HepG2 (cell line): ENCODE measurements around the gene TPRN. TPM values are rescaled to one million over a fixed set of nuclear protein-coding genes. Genes with fewer than 3 reads are reported as not detected.

Experiments used
- ARHGAP35 ChIP-seq: sonication (generic); formaldehyde crosslinking; IDR thresholded peaks from 2 replicates; pipeline ENCODE4 v1.9.0; 2022; ENCODE audit warnings: mild to moderate bottlenecking, inconsistent platforms, moderate library complexity, missing genetic modification reagents, borderline replicate concordance
- ESRRA ChIP-seq: sonication (generic); formaldehyde crosslinking; IDR thresholded peaks from 2 replicates; pipeline ENCODE4 v1.5.1; 2020; ENCODE audit warnings: mild to moderate bottlenecking, low read depth, missing genetic modification reagents
- HHEX ChIP-seq: IDR thresholded peaks from 2 replicates; pipeline ENCODE4 v1.6.1; 2016; ENCODE audit warnings: control low read depth
- HMG20A ChIP-seq: IDR thresholded peaks from 2 replicates; pipeline ENCODE4 v1.6.1; 2016; ENCODE audit warnings: borderline replicate concordance
- HNRNPL ChIP-seq: fragments of 200-400 bp; formaldehyde crosslinking; IDR thresholded peaks from 2 replicates; pipeline ENCODE4 v1.6.1; 2017; ENCODE audit warnings: mild to moderate bottlenecking, low read depth, low read length
- JUN ChIP-seq: sonication (generic); formaldehyde crosslinking; IDR thresholded peaks from 2 replicates; pipeline ENCODE4 v1.4.0; 2020; ENCODE audit warnings: mild to moderate bottlenecking, missing genetic modification reagents
- KLF11 ChIP-seq: IDR thresholded peaks from 2 replicates; pipeline ENCODE4 v1.6.1; 2016; ENCODE audit warnings: missing compliant biosample characterization
- KMT2B ChIP-seq: IDR thresholded peaks from 2 replicates; pipeline ENCODE4 v1.6.1; 2016; ENCODE audit warnings: missing genetic modification reagents, missing compliant biosample characterization
- MAFK ChIP-seq, 2 experiments: IDR thresholded peaks in 1 of 2; conservative IDR thresholded peaks in 1 of 2; 2 replicates each; pipeline ENCODE4 v1.6.1; 2011; ENCODE audit warnings: improper control_type of control experiment in 2 of 2, low read length in 2 of 2
- PHF20 ChIP-seq: sonication (generic); formaldehyde crosslinking; IDR thresholded peaks from 2 replicates; pipeline ENCODE4 v1.5.0; 2020; ENCODE audit warnings: mild to moderate bottlenecking, missing genetic modification reagents
- PRMT3 ChIP-seq: sonication (generic); formaldehyde crosslinking; IDR thresholded peaks from 2 replicates; pipeline ENCODE4 v1.8.1; 2022; ENCODE audit warnings: low read depth, mild to moderate bottlenecking, moderate library complexity, missing genetic modification reagents, borderline replicate concordance
- SMAD9 ChIP-seq: sonication (generic); formaldehyde crosslinking; IDR thresholded peaks from 2 replicates; pipeline ENCODE4 v1.5.1; 2020; ENCODE audit warnings: mild to moderate bottlenecking, missing genetic modification reagents
- SNAI1 ChIP-seq: sonication (generic); formaldehyde crosslinking; IDR thresholded peaks from 2 replicates; pipeline ENCODE4 v1.5.0; 2020; ENCODE audit warnings: mild to moderate bottlenecking, missing genetic modification reagents, borderline replicate concordance
- TEAD2 ChIP-seq: sonication (generic); formaldehyde crosslinking; IDR thresholded peaks from 2 replicates; pipeline ENCODE4 v1.9.0; 2021; ENCODE audit warnings: missing genetic modification reagents
- ZFP36L2 ChIP-seq: sonication (generic); formaldehyde crosslinking; IDR thresholded peaks from 2 replicates; pipeline ENCODE4 v1.4.0; 2020; ENCODE audit warnings: missing genetic modification reagents
- ZMAT3 ChIP-seq: sonication (generic); formaldehyde crosslinking; conservative IDR thresholded peaks from 2 replicates; pipeline ENCODE4 v1.7.0; 2021; ENCODE audit warnings: missing genetic modification reagents
- ZMYM2 ChIP-seq: sonication (generic); formaldehyde crosslinking; IDR thresholded peaks from 2 replicates; pipeline ENCODE4 v1.8.0; 2022; ENCODE audit warnings: mild to moderate bottlenecking, missing genetic modification reagents
- ZNF430 ChIP-seq: sonication (generic); formaldehyde crosslinking; IDR thresholded peaks from 2 replicates; pipeline ENCODE4 v1.9.0; 2021; ENCODE audit warnings: mild to moderate bottlenecking, missing genetic modification reagents
- ZNF546 ChIP-seq: sonication (generic); formaldehyde crosslinking; conservative IDR thresholded peaks from 2 replicates; pipeline ENCODE4 v1.8.1; 2023; ENCODE audit warnings: mild to moderate bottlenecking, missing genetic modification reagents
- ZNF615 ChIP-seq: sonication (generic); formaldehyde crosslinking; IDR thresholded peaks from 2 replicates; pipeline ENCODE4 v1.5.0; 2020; ENCODE audit warnings: mild to moderate bottlenecking, missing genetic modification reagents, borderline replicate concordance
- polyA plus RNA-seq, 8 experiments: library from polyadenylated mRNA; depleted of rRNA in 3 of 8; stranded (reverse) in 7 of 8; unstranded in 1 of 8; fragments of >200 nt; fragmentation: Illumina TruSeq in 4 of 8; extraction: Trizol in 4 of 8; gene quantifications; 2 replicates each; pipeline versions ENCODE4 v1.2.1 to v1.2.3, GENCODE V29; 2011 to 2016; ENCODE audit warnings: low read depth in 4 of 8, missing spikeins in 1 of 8, mixed read lengths in 1 of 8; ENCODE audit not compliant: insufficient read depth in 1 of 8
- total RNA-seq, 5 experiments: library from RNA; depleted of rRNA; stranded (reverse); fragments of >200 nt; fragmentation: Illumina TruSeq; extraction: Trizol; gene quantifications; 2 replicates each; pipeline ENCODE4 v1.2.3, GENCODE V29; 2016; ENCODE audit warnings: low read depth in 1 of 5
- TF ChIP-seq, protein P1 (sequence below): sonication (generic); formaldehyde crosslinking; IDR thresholded peaks from 2 replicates; pipeline ENCODE4 v1.5.1; 2020; ENCODE audit warnings: mild to moderate bottlenecking, missing genetic modification reagents, moderate library complexity
- TF ChIP-seq, protein P2 (sequence below): IDR thresholded peaks from 2 replicates; pipeline ENCODE4 v1.6.1; 2016; ENCODE audit warnings: mild to moderate bottlenecking, missing biosample characterization, missing genetic modification reagents
- TF ChIP-seq, protein P3 (sequence below): sonication (generic); formaldehyde crosslinking; IDR thresholded peaks from 2 replicates; pipeline ENCODE4 v1.4.0; 2020; ENCODE audit warnings: missing genetic modification reagents
- TF ChIP-seq, protein P4 (sequence below): sonication (generic); formaldehyde crosslinking; IDR thresholded peaks from 2 replicates; pipeline ENCODE4 v1.8.0; 2022; ENCODE audit warnings: mild to moderate bottlenecking, missing genetic modification reagents, borderline replicate concordance

Gene TPRN
- total and polyA plus RNA-seq, 2 of the 13 experiments (the other 11 are each of a cell fraction or from before 2014, with no cell fraction given), result 10.1 to 19.2 TPM

DNA sequence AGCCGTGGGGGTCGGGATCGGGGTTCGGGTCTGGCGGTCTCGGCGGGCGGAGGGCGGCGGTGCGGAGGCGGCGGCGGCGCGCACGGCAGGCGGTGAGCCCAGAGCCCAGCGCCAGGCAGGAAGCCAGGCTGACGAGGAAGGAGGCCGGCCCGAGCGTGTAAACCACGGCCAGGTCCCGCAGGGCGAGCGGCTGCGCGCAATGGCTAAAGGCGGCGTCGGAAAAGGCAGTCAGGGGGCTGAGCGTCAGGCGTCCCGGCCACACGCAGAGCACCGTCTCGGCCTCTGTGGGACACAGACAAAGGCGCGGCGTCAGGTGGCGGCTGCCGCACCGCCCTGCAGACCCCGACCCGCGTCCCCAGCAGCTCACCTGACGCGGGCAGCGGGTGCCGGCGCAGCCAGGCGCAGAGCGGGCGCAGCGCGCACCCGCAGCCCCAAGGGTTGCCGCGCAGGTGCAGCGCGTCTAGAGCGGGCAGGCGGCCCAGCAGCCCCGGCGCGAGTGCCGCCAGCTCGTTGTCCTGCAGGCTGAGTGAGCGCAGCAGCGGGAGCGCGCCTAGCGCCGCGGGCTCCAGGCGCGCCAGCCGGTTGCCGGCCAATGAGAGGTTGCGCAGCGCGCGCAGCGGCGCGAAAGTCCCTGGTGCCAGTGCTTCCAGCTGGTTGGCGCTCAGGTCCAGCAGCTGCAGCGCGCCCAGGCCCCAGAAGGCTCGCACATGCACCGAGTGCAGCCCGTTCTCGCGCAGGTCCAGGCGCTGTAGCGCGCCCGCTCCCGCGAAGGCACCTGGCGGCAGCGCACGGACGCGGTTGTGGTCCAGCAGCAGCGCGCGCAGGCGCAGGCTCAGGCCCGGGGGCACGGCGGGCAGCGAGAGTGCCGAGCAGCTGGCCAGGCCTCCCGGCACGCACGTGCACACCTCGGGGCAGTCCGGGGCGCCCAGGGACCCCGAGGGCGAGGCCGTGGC lies 31.4 kb downstream of the TPRN start (continued):
- TF ChIP-seq, protein P1, sequence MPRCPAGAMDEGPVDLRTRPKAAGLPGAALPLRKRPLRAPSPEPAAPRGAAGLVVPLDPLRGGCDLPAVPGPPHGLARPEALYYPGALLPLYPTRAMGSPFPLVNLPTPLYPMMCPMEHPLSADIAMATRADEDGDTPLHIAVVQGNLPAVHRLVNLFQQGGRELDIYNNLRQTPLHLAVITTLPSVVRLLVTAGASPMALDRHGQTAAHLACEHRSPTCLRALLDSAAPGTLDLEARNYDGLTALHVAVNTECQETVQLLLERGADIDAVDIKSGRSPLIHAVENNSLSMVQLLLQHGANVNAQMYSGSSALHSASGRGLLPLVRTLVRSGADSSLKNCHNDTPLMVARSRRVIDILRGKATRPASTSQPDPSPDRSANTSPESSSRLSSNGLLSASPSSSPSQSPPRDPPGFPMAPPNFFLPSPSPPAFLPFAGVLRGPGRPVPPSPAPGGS, result no peak
- TF ChIP-seq HNRNPL (no peak), JUN (CRISPR knock-in tag) (no peak), ESRRA (no peak), PRMT3 (CRISPR knock-in tag) (0 out of 2 replicates have a peak, but pooled peaks have one; percentile 41), HHEX (CRISPR knock-in tag) (no peak), ZMYM2 (CRISPR knock-in tag) (no peak), HMG20A (CRISPR knock-in tag) (no peak), KLF11 (no peak), ZNF546 (no peak; the same call in 1 of the 2 replicates), ARHGAP35 (CRISPR knock-in tag) (no peak), TEAD2 (CRISPR knock-in tag) (no peak), ZNF430 (no peak), MAFK (conservative IDR thresholded peaks at IDR 0.05 in 1 of 2, IDR thresholded peaks at IDR 0.05 in 1 of 2; ENCODE audit: low read length in 2 of 2) (no peak), PHF20 (CRISPR knock-in tag) (no peak), ZFP36L2 (CRISPR knock-in tag) (no peak), SMAD9 (CRISPR knock-in tag) (no peak), KMT2B (CRISPR knock-in tag) (no peak), SNAI1 (CRISPR knock-in tag) (no peak), ZMAT3 (CRISPR knock-in tag) (no peak), ZNF615 (CRISPR knock-in tag) (no peak)
- TF ChIP-seq, protein P2, sequence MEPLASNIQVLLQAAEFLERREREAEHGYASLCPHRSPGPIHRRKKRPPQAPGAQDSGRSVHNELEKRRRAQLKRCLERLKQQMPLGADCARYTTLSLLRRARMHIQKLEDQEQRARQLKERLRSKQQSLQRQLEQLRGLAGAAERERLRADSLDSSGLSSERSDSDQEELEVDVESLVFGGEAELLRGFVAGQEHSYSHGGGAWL (CRISPR knock-in tag), result 0 out of 2 replicates have a peak, but pooled peaks have one; percentile 61
- TF ChIP-seq, protein P3, sequence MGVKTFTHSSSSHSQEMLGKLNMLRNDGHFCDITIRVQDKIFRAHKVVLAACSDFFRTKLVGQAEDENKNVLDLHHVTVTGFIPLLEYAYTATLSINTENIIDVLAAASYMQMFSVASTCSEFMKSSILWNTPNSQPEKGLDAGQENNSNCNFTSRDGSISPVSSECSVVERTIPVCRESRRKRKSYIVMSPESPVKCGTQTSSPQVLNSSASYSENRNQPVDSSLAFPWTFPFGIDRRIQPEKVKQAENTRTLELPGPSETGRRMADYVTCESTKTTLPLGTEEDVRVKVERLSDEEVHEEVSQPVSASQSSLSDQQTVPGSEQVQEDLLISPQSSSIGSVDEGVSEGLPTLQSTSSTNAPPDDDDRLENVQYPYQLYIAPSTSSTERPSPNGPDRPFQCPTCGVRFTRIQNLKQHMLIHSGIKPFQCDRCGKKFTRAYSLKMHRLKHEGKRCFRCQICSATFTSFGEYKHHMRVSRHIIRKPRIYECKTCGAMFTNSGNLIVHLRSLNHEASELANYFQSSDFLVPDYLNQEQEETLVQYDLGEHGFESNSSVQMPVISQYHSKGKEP, result no peak
- TF ChIP-seq, protein P4, sequence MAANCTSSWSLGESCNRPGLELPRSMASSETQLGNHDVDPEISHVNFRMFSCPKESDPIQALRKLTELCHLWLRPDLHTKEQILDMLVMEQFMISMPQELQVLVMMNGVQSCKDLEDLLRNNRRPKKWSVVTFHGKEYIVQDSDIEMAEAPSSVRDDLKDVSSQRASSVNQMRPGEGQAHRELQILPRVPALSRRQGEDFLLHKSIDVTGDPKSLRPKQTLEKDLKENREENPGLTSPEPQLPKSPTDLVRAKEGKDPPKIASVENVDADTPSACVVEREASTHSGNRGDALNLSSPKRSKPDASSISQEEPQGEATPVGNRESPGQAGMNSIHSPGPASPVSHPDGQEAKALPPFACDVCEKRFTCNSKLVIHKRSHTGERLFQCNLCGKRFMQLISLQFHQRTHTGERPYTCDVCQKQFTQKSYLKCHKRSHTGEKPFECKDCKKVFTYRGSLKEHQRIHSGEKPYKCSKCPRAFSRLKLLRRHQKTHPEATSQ (CRISPR knock-in tag), result no peak
